Glutamatergic neuron (in vitro differentiated cells): ENCODE measurements around the gene DOLK. TPM values are rescaled to one million over a fixed set of nuclear protein-coding genes. Genes with fewer than 3 reads are reported as not detected.

Experiments used
- DNase-seq: peaks from one replicate; pipeline ENCODE4 v3.0.0; 2022
- H3K27ac Mint-ChIP-seq: one replicate; pipeline ENCODE4 v1.8.0; 2020; ENCODE audit warnings: mild to moderate bottlenecking, mixed read lengths, inconsistent platforms; ENCODE audit not compliant: unreplicated experiment
- H3K27me3 Mint-ChIP-seq: one replicate; pipeline ENCODE4 v1.8.0; 2020; ENCODE audit warnings: mild to moderate bottlenecking, moderate library complexity, mixed read lengths, inconsistent platforms; ENCODE audit not compliant: unreplicated experiment
- H3K36me3 Mint-ChIP-seq: one replicate; pipeline ENCODE4 v1.8.0; 2020; ENCODE audit warnings: mild to moderate bottlenecking, mixed read lengths, inconsistent platforms; ENCODE audit not compliant: unreplicated experiment
- H3K4me1 Mint-ChIP-seq: one replicate; pipeline ENCODE4 v1.8.0; 2020; ENCODE audit warnings: mild to moderate bottlenecking, low read depth, mixed read lengths, inconsistent platforms; ENCODE audit not compliant: unreplicated experiment
- H3K4me3 Mint-ChIP-seq: one replicate; pipeline ENCODE4 v1.8.0; 2020; ENCODE audit warnings: mild to moderate bottlenecking, mixed read lengths, inconsistent platforms; ENCODE audit not compliant: unreplicated experiment
- H3K9me3 Mint-ChIP-seq: one replicate; pipeline ENCODE4 v1.8.0; 2020; ENCODE audit warnings: mild to moderate bottlenecking, moderate library complexity, mixed read lengths, inconsistent platforms; ENCODE audit not compliant: unreplicated experiment
- CTCF ChIP-seq: fragments of 200-600 bp; sonication (generic); IDR thresholded peaks from one replicate; pipeline ENCODE4 v1.5.0; 2021; ENCODE audit not compliant: partially characterized antibody, unreplicated experiment
- total RNA-seq: library from RNA; stranded (reverse); fragmentation: NEBNext Ultra II Directional; extraction: Animal tissue kit (Norgen Biotek cat#: 25700); gene quantifications from one replicate; pipeline ENCODE4 v1.2.1, GENCODE V29; 2021; ENCODE audit not compliant: unreplicated experiment

Gene DOLK
- total RNA-seq, 1 donor from 2014 or later: 16.6 TPM

- Mint-ChIP-seq H3K9me3 (peaks cover 7% of the 10 kb centered on the region), H3K27me3 (peaks cover 10% of the 10 kb centered on the region), H3K36me3 (no peaks in the 10 kb centered on the region), H3K4me3 (no peak overlapping the region), H3K4me1 (peaks cover 8% of the 10 kb centered on the region), H3K27ac (peak overlapping the region; percentile 36)
- DNase-seq: no peak
- TF ChIP-seq CTCF: no peak
Observed at GRCh38 chr9:128913048-128913900, 34.1 kb downstream of the DOLK start.

GRCh38 chr9:128912270-128912853 is 35.0 kb downstream of the DOLK start:
- Mint-ChIP-seq H3K27ac (peak overlapping the region; percentile 11), H3K36me3 (peaks cover 6% of the 10 kb centered on the region), H3K9me3 (peaks cover 7% of the 10 kb centered on the region), H3K4me1 (peaks cover 8% of the 10 kb centered on the region), H3K4me3 (no peak overlapping the region), H3K27me3 (peaks cover 9% of the 10 kb centered on the region)
- no peak for DNase-seq
- no peak for TF ChIP-seq CTCF

DNA sequence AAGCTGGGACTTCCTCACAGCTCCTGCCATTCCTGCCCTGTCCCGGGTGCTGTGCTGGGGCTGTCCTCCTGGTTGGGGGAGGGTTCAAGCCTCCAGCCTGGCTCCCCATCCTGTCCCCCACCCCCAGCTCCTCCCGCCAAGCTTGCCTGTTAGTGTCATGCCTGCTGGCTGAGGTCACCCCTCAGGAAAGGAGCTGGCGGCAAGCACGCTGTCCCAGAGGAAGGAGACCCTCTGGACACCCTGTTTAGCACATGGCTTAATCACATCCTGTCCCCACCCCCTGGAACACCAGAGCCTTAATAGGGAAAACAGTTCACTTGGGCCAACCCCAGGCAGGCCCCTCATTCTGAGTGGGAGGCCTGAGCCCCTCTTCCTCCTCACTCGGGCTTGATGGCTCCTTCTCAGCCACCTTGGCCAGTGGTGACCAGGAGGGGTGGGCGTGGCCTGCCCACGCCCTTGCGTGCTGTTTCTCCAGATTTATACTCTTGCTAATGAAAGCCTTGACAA is 35.8 kb downstream of the DOLK start:
- DNase-seq: no peak
- no peak for TF ChIP-seq CTCF
- no peak overlapping the region for H3K27ac Mint-ChIP-seq
- H3K4me1 Mint-ChIP-seq: peaks cover 8% of the 10 kb centered on the region
- H3K36me3 Mint-ChIP-seq: peaks cover 6% of the 10 kb centered on the region
- H3K27me3 Mint-ChIP-seq: peaks cover 6% of the 10 kb centered on the region
- peaks cover 5% of the 10 kb centered on the region for H3K9me3 Mint-ChIP-seq
- H3K4me3 Mint-ChIP-seq: no peak overlapping the region

DNA sequence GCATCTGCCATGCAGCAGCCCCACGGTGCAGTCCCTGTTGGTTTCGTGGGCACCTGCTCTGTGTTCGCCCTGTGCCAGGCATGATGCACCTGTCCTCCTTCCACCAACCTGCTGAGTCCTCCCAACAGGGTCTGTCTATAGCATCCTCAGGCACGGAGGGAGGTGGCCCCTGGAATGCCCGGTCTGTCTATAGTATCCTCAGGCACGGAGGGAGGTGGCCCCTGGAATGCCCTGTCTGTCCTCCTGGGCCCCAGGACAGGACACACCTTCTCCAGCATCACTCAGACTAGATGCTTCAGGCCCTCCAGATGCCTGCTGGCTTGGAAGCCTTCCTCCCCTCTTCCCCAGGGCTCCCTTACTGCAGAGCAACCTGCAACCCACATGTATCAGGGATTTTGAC is 36.5 kb downstream of the DOLK start:
- DNase-seq: no peak
- TF ChIP-seq CTCF: no peak
- Mint-ChIP-seq H3K4me3 (no peak overlapping the region), H3K36me3 (peaks cover 6% of the 10 kb centered on the region), H3K9me3 (peaks cover 5% of the 10 kb centered on the region), H3K4me1 (peaks cover 8% of the 10 kb centered on the region), H3K27ac (no peak overlapping the region), H3K27me3 (peaks cover 6% of the 10 kb centered on the region)

DNA sequence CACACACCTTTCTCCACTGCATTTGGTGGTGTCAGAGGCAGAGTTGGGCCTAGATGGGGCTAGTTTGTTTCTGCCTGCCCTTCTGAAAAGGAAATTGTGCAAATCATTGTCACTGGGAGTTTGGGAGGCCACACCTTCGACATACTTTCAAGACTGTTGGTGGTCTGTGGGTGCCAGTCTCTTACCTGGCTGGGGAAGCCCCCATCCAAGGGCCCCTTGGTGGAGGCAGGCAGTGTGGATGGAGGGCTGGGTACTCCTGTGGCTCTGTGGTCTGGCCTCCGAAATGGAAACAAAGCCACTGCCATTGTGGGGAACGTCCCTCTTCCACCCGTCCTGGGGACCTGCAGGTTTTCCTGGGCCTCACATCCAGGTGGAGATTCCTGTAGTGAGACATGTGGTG is 37.5 kb downstream of the DOLK start:
- no peak for DNase-seq
- Mint-ChIP-seq H3K27me3 (peaks cover 3% of the 10 kb centered on the region), H3K4me3 (no peak overlapping the region), H3K36me3 (peaks cover 6% of the 10 kb centered on the region), H3K4me1 (peaks cover 8% of the 10 kb centered on the region), H3K9me3 (peaks cover 5% of the 10 kb centered on the region), H3K27ac (no peak overlapping the region)
- no peak for TF ChIP-seq CTCF
